SK-N-SH treated with all-trans-retinoic acid at 6 μM for 48 hours (cell line): ENCODE measurements around the gene MTHFD2L.

ENCODE experiments used
- ATAC-seq: fragments of 200-7000 bp; cut with Tn5 transposase; 3 replicates; pipeline ENCODE4 v1.9.1; 2020; ENCODE audit warnings: mild to moderate bottlenecking, moderate library complexity
- BACH2 ChIP-seq: fragments of 250-450 bp; sonication (Bioruptor Pico); IDR thresholded peaks from 2 replicates; pipeline ENCODE4 v1.9.0; 2021; ENCODE audit warnings: mild to moderate bottlenecking, borderline replicate concordance
- CREB5 ChIP-seq: fragments of 250-450 bp; sonication (Bioruptor Pico); IDR thresholded peaks from 2 replicates; pipeline ENCODE4 v1.5.1; 2020; ENCODE audit warnings: low read depth, mild to moderate bottlenecking, moderate library complexity
- CSRNP3 ChIP-seq: fragments of 250-450 bp; sonication (Bioruptor Pico); IDR thresholded peaks from 2 replicates; pipeline ENCODE4 v1.5.1; 2021; ENCODE audit warnings: mild to moderate bottlenecking, moderate library complexity
- ESRRG ChIP-seq: fragments of 250-450 bp; sonication (Bioruptor Pico); IDR thresholded peaks from 2 replicates; pipeline ENCODE4 v1.6.1; 2021; ENCODE audit warnings: mild to moderate bottlenecking
- GLIS3 ChIP-seq: fragments of 250-450 bp; sonication (Bioruptor Pico); IDR thresholded peaks from 2 replicates; pipeline ENCODE4 v1.5.0; 2020; ENCODE audit warnings: mild to moderate bottlenecking, moderate library complexity
- ISL1 ChIP-seq: fragments of 250-450 bp; sonication (Bioruptor Pico); IDR thresholded peaks from 2 replicates; pipeline ENCODE4 v2.1.2; 2022; ENCODE audit warnings: mild to moderate bottlenecking, moderate library complexity
- OSR1 ChIP-seq: fragments of 250-450 bp; sonication (Bioruptor Pico); IDR thresholded peaks from 2 replicates; pipeline ENCODE4 v1.8.0; 2022; ENCODE audit warnings: moderate library complexity, mild to moderate bottlenecking, inconsistent platforms
- PATZ1 ChIP-seq: fragments of 250-450 bp; sonication (Bioruptor Pico); IDR thresholded peaks from 2 replicates; pipeline ENCODE4 v1.8.0; 2020; ENCODE audit warnings: mild to moderate bottlenecking, moderate library complexity, borderline replicate concordance
- POU6F1 ChIP-seq: fragments of 250-450 bp; sonication (Bioruptor Pico); IDR thresholded peaks from 2 replicates; pipeline ENCODE4 v1.8.0; 2021; ENCODE audit warnings: low read depth, mild to moderate bottlenecking, moderate library complexity, borderline replicate concordance
- PPARA ChIP-seq: fragments of 250-450 bp; sonication (Bioruptor Pico); IDR thresholded peaks from 2 replicates; pipeline ENCODE4 v1.5.0; 2020; ENCODE audit warnings: mild to moderate bottlenecking, borderline replicate concordance
- RARB ChIP-seq: fragments of 250-450 bp; sonication (Bioruptor Pico); IDR thresholded peaks from 2 replicates; pipeline ENCODE4 v1.8.0; 2021; ENCODE audit warnings: mild to moderate bottlenecking, moderate library complexity
- SNAI2 ChIP-seq: fragments of 250-450 bp; sonication (Bioruptor Pico); IDR thresholded peaks from 2 replicates; pipeline ENCODE4 v1.5.0; 2020; ENCODE audit warnings: mild to moderate bottlenecking, moderate library complexity
- TCF4 ChIP-seq: fragments of 250-450 bp; sonication (Bioruptor Pico); IDR thresholded peaks from 2 replicates; pipeline ENCODE4 v1.8.0; 2021; ENCODE audit warnings: mild to moderate bottlenecking, moderate library complexity, borderline replicate concordance
- TOX ChIP-seq: fragments of 250-450 bp; sonication (Bioruptor Pico); IDR thresholded peaks from 2 replicates; pipeline ENCODE4 v1.8.0; 2021; ENCODE audit warnings: mild to moderate bottlenecking, moderate library complexity, borderline replicate concordance
- TSHZ2 ChIP-seq: fragments of 250-450 bp; sonication (Bioruptor Pico); IDR thresholded peaks from 2 replicates; pipeline ENCODE4 v1.5.0; 2020; ENCODE audit warnings: mild to moderate bottlenecking, moderate library complexity
- ZC3H10 ChIP-seq: fragments of 250-450 bp; sonication (Bioruptor Pico); IDR thresholded peaks from 2 replicates; pipeline ENCODE4 v1.5.1; 2021; ENCODE audit warnings: mild to moderate bottlenecking, moderate library complexity
- ZFP3 ChIP-seq: fragments of 250-450 bp; sonication (Bioruptor Pico); IDR thresholded peaks from 2 replicates; pipeline ENCODE4 v1.5.0; 2020; ENCODE audit warnings: mild to moderate bottlenecking, moderate library complexity
- ZFP30 ChIP-seq: fragments of 450-650 bp; formaldehyde crosslinking; IDR thresholded peaks from 2 replicates; pipeline ENCODE4 v1.5.0; 2022; ENCODE audit warnings: mild to moderate bottlenecking, moderate library complexity
- ZNF565 ChIP-seq: fragments of 450-650 bp; formaldehyde crosslinking; conservative IDR thresholded peaks from 2 replicates; pipeline ENCODE4 v1.5.0; 2020; ENCODE audit warnings: low read depth, mild to moderate bottlenecking, moderate library complexity
- ZNF70 ChIP-seq: fragments of 450-650 bp; formaldehyde crosslinking; IDR thresholded peaks from 2 replicates; pipeline ENCODE4 v1.5.0; 2020; ENCODE audit warnings: mild to moderate bottlenecking, moderate library complexity
- ZNF8 ChIP-seq: fragments of 450-650 bp; formaldehyde crosslinking; IDR thresholded peaks from 2 replicates; pipeline ENCODE4 v1.5.0; 2020; ENCODE audit warnings: mild to moderate bottlenecking, moderate library complexity

The MTHFD2L gene

GRCh38 chr4:74230902-74231499 is 73.1 kb downstream of the MTHFD2L start:
- ATAC-seq = peak; percentile 49
- TF ChIP-seq TSHZ2 (CRISPR knock-in tag) = no peak
- TF ChIP-seq ZFP30 (CRISPR knock-in tag) = no peak
- no peak for TF ChIP-seq ZFP3
- TF ChIP-seq GLIS3 (CRISPR knock-in tag) = no peak
- TF ChIP-seq TCF4 (CRISPR knock-in tag) = no peak

- TF ChIP-seq CREB5 (CRISPR knock-in tag) (no peak), PPARA (no peak), TCF4 (CRISPR knock-in tag) (no peak), TOX (CRISPR knock-in tag) (no peak), ZC3H10 (no peak), ZNF8 (no peak), ESRRG (CRISPR knock-in tag) (no peak), POU6F1 (CRISPR knock-in tag) (no peak), GLIS3 (CRISPR knock-in tag) (no peak), PATZ1 (CRISPR knock-in tag) (no peak), ZNF565 (CRISPR knock-in tag) (no peak), BACH2 (no peak), TSHZ2 (CRISPR knock-in tag) (no peak), ISL1 (CRISPR knock-in tag) (no peak), ZFP3 (no peak), CSRNP3 (CRISPR knock-in tag) (no peak), OSR1 (CRISPR knock-in tag) (no peak), ZNF70 (CRISPR knock-in tag) (no peak), RARB (CRISPR knock-in tag) (no peak), SNAI2 (CRISPR knock-in tag) (no peak)
- TF ChIP-seq, all 23 proteins: peak for 0
- no peak for ATAC-seq
Measured at GRCh38 chr4:74235135-74235534, 77.2 kb downstream of the MTHFD2L start.
